K562 (cell line): ENCODE measurements around the gene LASP1. TPM values are rescaled to one million over a fixed set of nuclear protein-coding genes. Genes with fewer than 3 reads are reported as not detected.

Experiments used
- ADNP ChIP-seq: fragments of 200-800 bp; sonication (Bioruptor generic); IDR thresholded peaks from 2 replicates; pipeline ENCODE4 v1.6.1; 2016; ENCODE audit warnings: missing genetic modification characterization, missing compliant biosample characterization
- CREB3L1 ChIP-seq: fragments of 450-650 bp; IDR thresholded peaks from 2 replicates; pipeline ENCODE4 v1.6.1; 2014; ENCODE audit warnings: low read depth, mild to moderate bottlenecking, moderate library complexity, borderline replicate concordance
- CREM ChIP-seq: IDR thresholded peaks from 2 replicates; pipeline ENCODE4 v1.6.1; 2014; ENCODE audit warnings: antibody characterized with exemption, low read depth
- DPF2 ChIP-seq: fragments of 450-650 bp; IDR thresholded peaks from 2 replicates; pipeline ENCODE4 v1.6.1; 2016
- HDAC2 ChIP-seq: fragments of 450-650 bp; IDR thresholded peaks from 2 replicates; pipeline ENCODE4 v1.6.1; 2016; ENCODE audit warnings: mild to moderate bottlenecking
- MNT ChIP-seq, 2 experiments: fragments of 450-650 bp; conservative IDR thresholded peaks; 2 replicates each; pipeline ENCODE4 v1.6.1; 2017; ENCODE audit warnings: mild to moderate bottlenecking in 2 of 2, moderate library complexity in 2 of 2
- NCOR1 ChIP-seq: fragments of 450-650 bp; IDR thresholded peaks from 2 replicates; pipeline ENCODE4 v1.6.1; 2016; ENCODE audit warnings: mild to moderate bottlenecking, moderate library complexity
- NFXL1 ChIP-seq: fragments of 450-650 bp; formaldehyde crosslinking; IDR thresholded peaks from 2 replicates; pipeline ENCODE4 v1.4.0; 2021; ENCODE audit warnings: mild to moderate bottlenecking
- ZBTB2 ChIP-seq: fragments of 450-650 bp; IDR thresholded peaks from 2 replicates; pipeline ENCODE4 v1.6.1; 2016; ENCODE audit warnings: antibody characterized with exemption
- ZC3H11A ChIP-seq: IDR thresholded peaks from 2 replicates; pipeline ENCODE4 v1.6.1; 2012; ENCODE audit warnings: low read depth, low read length, improper control_type of control experiment
- ZC3H8 ChIP-seq: fragments of 450-650 bp; IDR thresholded peaks from 2 replicates; pipeline ENCODE4 v1.6.1; 2017
- ZNF592 ChIP-seq: fragments of 450-650 bp; IDR thresholded peaks from 2 replicates; pipeline ENCODE4 v1.6.1; 2017; ENCODE audit warnings: antibody characterized with exemption, mild to moderate bottlenecking
- polyA plus RNA-seq, 8 experiments: library from polyadenylated mRNA; depleted of rRNA in 4 of 8; stranded (reverse) in 5 of 8; unstranded in 3 of 8; fragments of >200 nt; fragmentation: Nextera tagmentation in 2 of 8; fragmentation: Illumina TruSeq in 1 of 8; extraction: Ambion mirVana in 2 of 8; extraction: Trizol in 1 of 8; gene quantifications; 2 replicates each; pipeline versions ENCODE4 v1.2.1 to v1.2.3, GENCODE V29; 2011 to 2014; ENCODE audit warnings: inconsistent platforms in 1 of 8, missing spikeins in 1 of 8
- total RNA-seq, 7 experiments: library from RNA; depleted of rRNA in 6 of 7; stranded (reverse); fragments of >200 nt in 6 of 7; fragmentation: Illumina TruSeq in 2 of 7; extraction: Trizol in 2 of 7; gene quantifications; 2 replicates each; pipeline versions ENCODE4 v1.2.1 to v1.2.3, GENCODE V29; 2011 to 2021; ENCODE audit warnings: low replicate concordance in 1 of 7
- TF ChIP-seq, protein P1 (sequence below): sonication (generic); formaldehyde crosslinking; IDR thresholded peaks from 2 replicates; pipeline ENCODE4 v1.8.1; 2023; ENCODE audit warnings: mild to moderate bottlenecking, missing genetic modification reagents

LASP1 gene
- total and polyA plus RNA-seq, 9 of the 15 experiments (the other 6 are each of a cell fraction or from before 2014, with no cell fraction given): 23.0 to 125 (median 55.3) TPM

- TF ChIP-seq NCOR1 (peak; percentile 10; the same call in 1 of the 2 replicates), CREB3L1 (0 out of 2 replicates have a peak, but pooled peaks have one; percentile 32), ZC3H8 (no peak), ZNF592 (peak; percentile 74; the same call in 1 of the 2 replicates), ZC3H11A (0 out of 2 replicates have a peak, but pooled peaks have one; percentile 9), CREM (peak; percentile 54; the same call in 1 of the 2 replicates), MNT (conservative IDR thresholded peaks at IDR 0.05) (peak in 1 of 2 experiments; percentile 7; a peak in 1 of 4 replicates), NFXL1 (CRISPR knock-in tag) (no peak), ZBTB2 (peak; percentile 55; the same call in 1 of the 2 replicates), ADNP (tag) (peak; percentile 98), DPF2 (0 out of 2 replicates have a peak, but pooled peaks have one; percentile 37), HDAC2 (peak; percentile 46; the same call in 1 of the 2 replicates)
- TF ChIP-seq, protein P1, sequence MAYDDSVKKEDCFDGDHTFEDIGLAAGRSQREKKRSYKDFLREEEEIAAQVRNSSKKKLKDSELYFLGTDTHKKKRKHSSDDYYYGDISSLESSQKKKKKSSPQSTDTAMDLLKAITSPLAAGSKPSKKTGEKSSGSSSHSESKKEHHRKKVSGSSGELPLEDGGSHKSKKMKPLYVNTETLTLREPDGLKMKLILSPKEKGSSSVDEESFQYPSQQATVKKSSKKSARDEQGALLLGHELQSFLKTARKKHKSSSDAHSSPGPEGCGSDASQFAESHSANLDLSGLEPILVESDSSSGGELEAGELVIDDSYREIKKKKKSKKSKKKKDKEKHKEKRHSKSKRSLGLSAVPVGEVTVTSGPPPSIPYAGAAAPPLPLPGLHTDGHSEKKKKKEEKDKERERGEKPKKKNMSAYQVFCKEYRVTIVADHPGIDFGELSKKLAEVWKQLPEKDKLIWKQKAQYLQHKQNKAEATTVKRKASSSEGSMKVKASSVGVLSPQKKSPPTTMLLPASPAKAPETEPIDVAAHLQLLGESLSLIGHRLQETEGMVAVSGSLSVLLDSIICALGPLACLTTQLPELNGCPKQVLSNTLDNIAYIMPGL: 0 out of 2 replicates have a peak, but pooled peaks have one; percentile 58
Measured at GRCh38 chr17:38868817-38869525, 887 bp upstream of the LASP1 start (continued).
